Upper lobe of right lung (tissue), 1 donor: ENCODE measurements around the gene POU2F1. TPM values are rescaled to one million over a fixed set of nuclear protein-coding genes. Genes with fewer than 3 reads are reported as not detected.
A peak's percentile ranks its signal among the peaks of the same experiment; 100 is the strongest.

Experiments used
- ATAC-seq: fragments of 200-7000 bp; cut with Tn5 transposase; one replicate; pipeline ENCODE4 v1.9.1; 2020; ENCODE audit warnings: mild to moderate bottlenecking, moderate library complexity
- DNase-seq: peaks from one replicate; pipeline ENCODE4 v3.0.0-alpha.2; 2020
- H3K27ac ChIP-seq: fragments of 200-600 bp; one replicate; pipeline ENCODE4 v1.8.0; 2022
- H3K27me3 ChIP-seq: fragments of 200-600 bp; one replicate; pipeline ENCODE4 v1.8.0; 2022; ENCODE audit warnings: mild to moderate bottlenecking
- H3K36me3 ChIP-seq: fragments of 200-600 bp; one replicate; pipeline ENCODE4 v1.8.0; 2022
- H3K4me1 ChIP-seq: fragments of 200-600 bp; one replicate; pipeline ENCODE4 v1.8.0; 2022
- H3K4me3 ChIP-seq: fragments of 200-600 bp; one replicate; pipeline ENCODE4 v1.8.0; 2022; ENCODE audit warnings: mild to moderate bottlenecking
- H3K9me3 ChIP-seq: fragments of 200-600 bp; one replicate; pipeline ENCODE4 v1.8.0; 2022
- intact Hi-C: fragments of 100-400 bp; cut with DNase I; formaldehyde crosslinking; loops from one replicate; pipeline ENCODE4 v1.11.0; 2022
- total RNA-seq: library from RNA; stranded (reverse); fragmentation: NEBNext Ultra II Directional; extraction: Animal tissue kit (Norgen Biotek cat#: 25700); gene quantifications from one replicate; pipeline ENCODE4 v1.2.1, GENCODE V29; 2021
- TF ChIP-seq, protein P1 (sequence below): fragments of 200-600 bp; IDR thresholded peaks from one replicate; pipeline ENCODE4 v1.8.0; 2022; ENCODE audit warnings: antibody characterized with exemption
- donor health status: DM: no; HTN: yes; CAD: no; lungs with severe emphysema.

The POU2F1 gene
- total RNA-seq, 1 donor from 2014 or later, result 15.3 TPM

DNA sequence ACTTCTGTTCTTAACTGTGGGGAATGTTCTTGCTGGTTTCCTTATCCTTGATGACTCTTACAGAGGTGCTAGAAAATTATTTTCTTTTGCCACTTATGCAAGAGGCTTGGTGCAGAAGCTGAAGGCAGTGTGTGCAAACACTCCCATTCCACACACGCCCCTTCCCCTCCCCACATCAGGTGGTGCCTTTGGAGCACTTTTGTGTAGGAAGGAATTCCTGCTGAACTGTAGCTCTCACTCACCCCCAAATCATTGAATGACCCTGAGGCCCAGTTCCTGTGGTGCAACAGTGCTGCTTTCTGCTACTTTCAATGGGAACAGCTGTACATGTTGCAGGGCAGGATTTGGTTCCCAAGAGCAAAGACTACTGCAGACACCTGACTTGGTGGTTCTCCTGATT lies 195.8 kb downstream of the POU2F1 start:
- Histone ChIP-seq H3K9me3 (no peaks in the 10 kb centered on the region), H3K4me3 (no peak overlapping the region), H3K27me3 (no peaks in the 10 kb centered on the region), H3K4me1 (no peaks in the 10 kb centered on the region), H3K36me3 (peaks cover 30% of the 10 kb centered on the region), H3K27ac (no peak overlapping the region)
- intact Hi-C loops, result no loop called here
- ATAC-seq, result peak; percentile 98
- TF ChIP-seq, protein P1, sequence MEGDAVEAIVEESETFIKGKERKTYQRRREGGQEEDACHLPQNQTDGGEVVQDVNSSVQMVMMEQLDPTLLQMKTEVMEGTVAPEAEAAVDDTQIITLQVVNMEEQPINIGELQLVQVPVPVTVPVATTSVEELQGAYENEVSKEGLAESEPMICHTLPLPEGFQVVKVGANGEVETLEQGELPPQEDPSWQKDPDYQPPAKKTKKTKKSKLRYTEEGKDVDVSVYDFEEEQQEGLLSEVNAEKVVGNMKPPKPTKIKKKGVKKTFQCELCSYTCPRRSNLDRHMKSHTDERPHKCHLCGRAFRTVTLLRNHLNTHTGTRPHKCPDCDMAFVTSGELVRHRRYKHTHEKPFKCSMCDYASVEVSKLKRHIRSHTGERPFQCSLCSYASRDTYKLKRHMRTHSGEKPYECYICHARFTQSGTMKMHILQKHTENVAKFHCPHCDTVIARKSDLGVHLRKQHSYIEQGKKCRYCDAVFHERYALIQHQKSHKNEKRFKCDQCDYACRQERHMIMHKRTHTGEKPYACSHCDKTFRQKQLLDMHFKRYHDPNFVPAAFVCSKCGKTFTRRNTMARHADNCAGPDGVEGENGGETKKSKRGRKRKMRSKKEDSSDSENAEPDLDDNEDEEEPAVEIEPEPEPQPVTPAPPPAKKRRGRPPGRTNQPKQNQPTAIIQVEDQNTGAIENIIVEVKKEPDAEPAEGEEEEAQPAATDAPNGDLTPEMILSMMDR, result no peak
- DNase-seq, result peak; percentile 79

DNA sequence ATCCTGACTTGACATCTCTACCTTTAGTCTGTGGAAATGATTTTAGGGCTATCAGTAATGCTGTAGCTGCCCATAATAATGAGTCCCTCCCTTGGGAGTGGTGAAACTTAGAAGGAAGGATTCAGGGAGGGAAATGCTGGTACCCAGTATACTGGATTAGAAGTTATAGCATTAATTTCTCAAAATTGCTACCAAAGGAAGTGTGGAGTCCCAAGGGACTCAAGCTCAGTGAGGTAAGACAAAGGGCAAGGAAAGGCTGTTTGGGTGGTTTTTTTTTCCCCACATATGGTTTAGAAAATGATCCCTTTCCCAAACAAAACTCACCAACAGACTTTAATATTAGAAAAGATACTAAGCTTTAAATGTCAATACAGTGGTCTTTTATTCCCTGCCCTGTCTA lies 197.7 kb downstream of the POU2F1 start:
- DNase-seq, result no peak
- no peaks in the 10 kb centered on the region for H3K27me3 ChIP-seq
- no peak overlapping the region for H3K27ac ChIP-seq
- H3K36me3 ChIP-seq, result peaks cover 14% of the 10 kb centered on the region
- ATAC-seq, result no peak
- no peaks in the 10 kb centered on the region for H3K4me1 ChIP-seq
- intact Hi-C loops, result no loop called here
- TF ChIP-seq, protein P1, result no peak
- no peaks in the 10 kb centered on the region for H3K9me3 ChIP-seq
- no peak overlapping the region for H3K4me3 ChIP-seq

DNA sequence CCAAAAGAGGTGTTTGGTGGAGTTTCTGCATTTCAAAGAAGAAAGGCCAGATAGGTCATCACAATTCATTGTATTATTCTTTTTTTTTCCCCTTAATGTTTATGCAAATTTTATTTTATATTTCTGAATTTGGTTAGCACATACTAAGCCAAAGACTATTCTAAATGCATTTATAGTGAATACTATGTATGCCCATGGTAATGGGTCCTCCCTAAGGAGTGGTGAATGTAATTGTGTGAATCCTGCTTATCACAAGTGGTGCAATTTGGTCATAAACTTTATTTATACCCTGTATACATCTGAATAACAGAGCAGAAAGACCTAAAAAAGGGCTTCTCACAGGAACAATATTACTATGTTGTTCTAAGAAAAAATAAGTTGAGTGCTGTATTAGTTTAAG lies 198.6 kb downstream of the POU2F1 start:
- no peak for DNase-seq
- TF ChIP-seq, protein P1, result no peak
- Histone ChIP-seq H3K9me3 (no peaks in the 10 kb centered on the region), H3K27ac (no peak overlapping the region), H3K27me3 (no peaks in the 10 kb centered on the region), H3K4me1 (no peaks in the 10 kb centered on the region), H3K36me3 (peaks cover 14% of the 10 kb centered on the region), H3K4me3 (no peak overlapping the region)
- intact Hi-C loops, result no loop called here
- ATAC-seq, result no peak

DNA sequence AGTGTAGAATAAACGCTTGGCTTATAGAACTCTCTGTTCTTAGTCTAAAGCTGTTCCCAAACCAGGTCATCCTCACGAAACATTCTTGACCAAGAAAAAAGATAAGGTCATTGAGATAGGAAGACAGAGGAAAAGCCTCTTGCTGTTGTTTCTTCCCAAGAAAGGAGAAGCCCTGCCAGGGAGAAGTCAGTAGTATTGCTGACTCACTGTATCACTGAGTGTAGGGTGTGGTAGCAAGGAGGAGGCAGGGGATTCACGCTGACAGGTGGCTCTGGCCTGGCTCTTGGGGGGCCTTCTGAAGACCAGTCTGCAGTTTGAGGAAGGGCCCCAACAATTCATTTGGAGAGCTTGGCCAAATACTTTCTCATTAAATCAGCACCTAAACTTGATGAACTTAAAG lies 199.8 kb downstream of the POU2F1 start:
- intact Hi-C loops, result no loop called here

DNA sequence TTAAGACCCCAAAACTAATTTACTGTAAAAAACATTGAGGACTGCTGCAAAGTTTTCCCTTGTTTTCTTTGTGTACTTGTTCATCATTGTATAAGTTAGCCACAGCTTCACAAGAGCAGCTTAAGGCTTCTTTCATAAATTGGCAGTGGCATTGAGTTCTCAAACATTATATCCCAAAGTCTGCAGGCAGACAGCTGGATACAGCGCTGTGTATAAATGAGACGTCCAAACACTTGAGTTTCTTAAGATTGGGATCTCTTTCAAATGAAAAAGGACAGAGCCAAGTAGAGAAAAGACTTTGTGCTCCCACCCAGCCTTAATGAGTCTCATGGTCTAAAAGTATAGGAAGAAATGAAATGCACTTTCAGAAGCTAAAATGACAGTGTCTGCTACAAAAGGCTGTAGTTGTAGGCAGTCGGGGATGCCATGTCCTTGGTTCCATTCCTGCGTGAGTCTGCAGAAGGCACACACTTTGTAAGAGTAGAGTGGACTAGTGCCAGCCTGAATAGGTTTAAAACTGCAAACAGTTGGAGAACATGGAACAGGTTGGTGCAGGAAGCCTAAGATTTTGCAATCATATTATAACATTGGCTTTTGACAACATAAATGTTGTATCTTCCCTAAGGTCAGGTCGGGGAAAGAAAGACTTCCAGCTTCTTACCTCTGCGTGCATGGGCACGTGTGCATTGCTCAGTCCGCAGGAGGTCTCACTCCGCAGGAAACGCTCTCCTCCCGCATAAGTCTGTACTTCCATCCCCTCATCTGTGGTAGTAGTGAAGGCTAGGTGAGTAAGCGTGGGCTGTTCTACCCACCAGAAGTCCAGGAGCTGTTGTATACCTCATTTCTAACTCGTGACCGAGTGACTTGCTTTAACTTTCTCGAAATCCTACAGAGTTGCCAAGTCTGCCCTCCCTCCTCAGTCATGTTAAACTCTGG lies 203.3 kb downstream of the POU2F1 start:
- ATAC-seq, result peak; percentile 48
- Histone ChIP-seq H3K27ac (no peak overlapping the region), H3K4me3 (no peak overlapping the region), H3K36me3 (no peaks in the 10 kb centered on the region), H3K9me3 (no peaks in the 10 kb centered on the region), H3K4me1 (no peaks in the 10 kb centered on the region), H3K27me3 (no peaks in the 10 kb centered on the region)
- intact Hi-C loops, result no loop called here
- TF ChIP-seq, protein P1, result no peak
- DNase-seq, result no peak

More for the DNA sequence above, 199.8 kb downstream of the POU2F1 start:
- no peaks in the 10 kb centered on the region for H3K27me3 ChIP-seq
- H3K9me3 ChIP-seq, result no peaks in the 10 kb centered on the region
- no peak overlapping the region for H3K4me3 ChIP-seq
- H3K36me3 ChIP-seq, result peaks cover 10% of the 10 kb centered on the region
- no peak overlapping the region for H3K27ac ChIP-seq
- ATAC-seq (no peak), DNase-seq (no peak)
- TF ChIP-seq, protein P1, result no peak
- H3K4me1 ChIP-seq, result no peaks in the 10 kb centered on the region
